CD14-positive monocyte (primary cell): ENCODE measurements around the gene ZDHHC9. TPM values are rescaled to one million over a fixed set of nuclear protein-coding genes. Genes with fewer than 3 reads are reported as not detected.
A peak's percentile ranks its signal among the peaks of the same experiment; 100 is the strongest.

Experiments used
- DNase-seq, 3 donors: peaks; one replicate each; pipeline ENCODE4 v3.0.0-alpha.2; 2011 to 2022
- H2AFZ ChIP-seq: 2 replicates; pipeline ENCODE4 v1.6.0; 2012; ENCODE audit warnings: mild to moderate bottlenecking, low read depth, low read length, inconsistent platforms; ENCODE audit not compliant: insufficient read depth, poor library complexity, severe bottlenecking
- H3K27ac ChIP-seq, 2 donors: 1 replicate in 1 of 2; 2 replicates in 1 of 2; pipeline ENCODE4 v1.5.1; 2012 to 2013; ENCODE audit warnings: low read length in 2 of 2, control low read depth in 1 of 2, inconsistent platforms in 1 of 2, low read depth in 1 of 2, mild to moderate bottlenecking in 1 of 2
- H3K27me3 ChIP-seq, 2 donors: one replicate each; pipeline versions ENCODE4 v1.6.0 to v1.6.1; 2011 to 2013; ENCODE audit warnings: low read length in 2 of 2; ENCODE audit not compliant: control insufficient read depth in 2 of 2, insufficient read depth in 2 of 2
- H3K36me3 ChIP-seq, 2 donors: replicated peaks in 1 of 2; 1 replicate in 1 of 2; 2 replicates in 1 of 2; pipeline versions ENCODE4 v1.5.1 to v1.6.1; 2012 to 2013; ENCODE audit warnings: low read length in 2 of 2, control low read depth in 1 of 2, inconsistent platforms in 1 of 2, mild to moderate bottlenecking in 1 of 2; ENCODE audit not compliant: insufficient read depth in 2 of 2, control insufficient read depth in 1 of 2
- H3K4me1 ChIP-seq, 2 donors: 1 replicate in 1 of 2; 2 replicates in 1 of 2; pipeline versions ENCODE4 v1.5.1 to v1.6.1; 2012 to 2013; ENCODE audit warnings: low read length in 2 of 2, control low read depth in 1 of 2, inconsistent platforms in 1 of 2, mild to moderate bottlenecking in 1 of 2, moderate library complexity in 1 of 2; ENCODE audit not compliant: insufficient read depth in 2 of 2, control insufficient read depth in 1 of 2
- H3K4me2 ChIP-seq: replicated peaks from 2 replicates; pipeline ENCODE3; 2012; ENCODE audit warnings: low read length, moderate library complexity, mild to moderate bottlenecking; ENCODE audit not compliant: poor library complexity, severe bottlenecking; ENCODE audit errors: extremely low read depth
- H3K4me3 ChIP-seq, 3 experiments: fragments of 200-600 bp in 1 of 3; sonication (generic) in 1 of 3; replicated peaks in 1 of 3; 1 replicate in 2 of 3; 2 replicates in 1 of 3; pipeline ENCODE4 v1.5.1; 2011 to 2013; ENCODE audit warnings: low read length in 3 of 3, mild to moderate bottlenecking in 3 of 3, control low read depth in 2 of 3, low read depth in 2 of 3, inconsistent platforms in 1 of 3, moderate library complexity in 1 of 3
- H3K79me2 ChIP-seq: 2 replicates; pipeline ENCODE4 v1.6.0; 2012; ENCODE audit warnings: mild to moderate bottlenecking, control low read depth, inconsistent platforms, low read length, moderate library complexity; ENCODE audit not compliant: insufficient read depth
- H3K9ac ChIP-seq: 2 replicates; pipeline ENCODE4 v1.6.0; 2017; ENCODE audit warnings: low read length, mild to moderate bottlenecking; ENCODE audit not compliant: insufficient read depth, poor library complexity, severe bottlenecking
- H3K9me3 ChIP-seq, 2 donors: replicated peaks in 1 of 2; 1 replicate in 1 of 2; 2 replicates in 1 of 2; pipeline versions ENCODE4 v1.5.1 to v1.6.1; 2012 to 2013; ENCODE audit warnings: low read length in 2 of 2, control low read depth in 1 of 2; ENCODE audit not compliant: control insufficient read depth in 1 of 2, insufficient read depth in 1 of 2
- H4K20me1 ChIP-seq: 2 replicates; pipeline ENCODE4 v1.6.0; 2012; ENCODE audit warnings: mild to moderate bottlenecking, low read length, control low read depth, moderate library complexity; ENCODE audit not compliant: insufficient read depth
- H3K27ac Mint-ChIP-seq, 7 donors: one replicate each; pipeline ENCODE4 v1.8.0; 2020; ENCODE audit warnings: mild to moderate bottlenecking in 7 of 7, mixed read lengths in 7 of 7, moderate library complexity in 6 of 7, inconsistent platforms in 2 of 7
- H3K27me3 Mint-ChIP-seq, 3 donors: one replicate each; pipeline ENCODE4 v1.8.0; 2021 to 2022; ENCODE audit warnings: low read depth in 3 of 3, mild to moderate bottlenecking in 3 of 3, mixed read lengths in 3 of 3, moderate library complexity in 3 of 3, inconsistent platforms in 1 of 3
- H3K36me3 Mint-ChIP-seq, 2 donors: one replicate each; pipeline ENCODE4 v1.8.0; 2020; ENCODE audit warnings: mixed read lengths in 2 of 2, inconsistent platforms in 1 of 2, mild to moderate bottlenecking in 1 of 2
- H3K4me1 Mint-ChIP-seq: one replicate; pipeline ENCODE4 v1.8.0; 2020; ENCODE audit warnings: mild to moderate bottlenecking, mixed read lengths
- H3K4me3 Mint-ChIP-seq, 2 donors: one replicate each; pipeline ENCODE4 v1.8.0; 2020; ENCODE audit warnings: mild to moderate bottlenecking in 2 of 2, mixed read lengths in 2 of 2, moderate library complexity in 1 of 2
- H3K9me3 Mint-ChIP-seq, 7 donors: one replicate each; pipeline ENCODE4 v1.8.0; 2020 to 2022; ENCODE audit warnings: mixed read lengths in 7 of 7, mild to moderate bottlenecking in 6 of 7, moderate library complexity in 6 of 7, inconsistent platforms in 2 of 7
- CTCF ChIP-seq: fragments of 200-600 bp; IDR thresholded peaks from one replicate; pipeline ENCODE4 v1.8.0; 2022; ENCODE audit warnings: antibody characterized with exemption, mild to moderate bottlenecking
- WGBS: methylation state at CpG from one replicate; pipeline ENCODE4 v1.1.5; 2013; ENCODE audit warnings: missing lambda C conversion rate; ENCODE audit not compliant: insufficient coverage; 5-methylcytosine and 5-hydroxymethylcytosine counted together
- intact Hi-C, 2 donors: fragments of 100-400 bp; cut with micrococcal nuclease; formaldehyde crosslinking; loops; one replicate each; pipeline versions ENCODE4 v1.15.0 to v1.15.1; 2023
- polyA plus RNA-seq, 3 donors: library from polyadenylated mRNA; depleted of rRNA in 1 of 3; unstranded in 2 of 3; stranded (reverse) in 1 of 3; fragments of 300-500 nt in 2 of 3; fragments of >200 nt in 1 of 3; fragmentation: Illumina TruSeq in 2 of 3; gene quantifications; 1 replicate in 2 of 3; 2 replicates in 1 of 3; pipeline ENCODE4 v1.2.3, GENCODE V29; 2012 to 2021

ZDHHC9 gene
- polyA plus RNA-seq, 3 donors: 1.5 to 2.8 (median 2.7) TPM

GRCh38 chrX:129763666-129764065 lies 80.0 kb downstream of the ZDHHC9 start:
- Mint-ChIP-seq H3K36me3 (no peaks in the 10 kb centered on the region), H3K27ac (no peak overlapping the region), H3K4me1 (peaks cover 40% of the 10 kb centered on the region), H3K27me3 (peaks cover 0 to 14% (median 0%) of the 10 kb centered on the region in 3 donors), H3K9me3 (peaks cover 0 to 4% (median 0%) of the 10 kb centered on the region in 7 donors), H3K4me3 (no peak overlapping the region)
- Histone ChIP-seq H3K9me3 (no peaks in the 10 kb centered on the region), H3K4me2 (no peak overlapping the region), H3K27ac (no peak overlapping the region), H3K79me2 (no peaks in the 10 kb centered on the region), H4K20me1 (no peaks in the 10 kb centered on the region), H3K9ac (no peak overlapping the region), H2AFZ (no peak overlapping the region), H3K4me3 (no peak overlapping the region), H3K27me3 (no peaks in the 10 kb centered on the region), H3K4me1 (peaks cover 34 to 38% of the 10 kb centered on the region in 2 donors), H3K36me3 (no peaks in the 10 kb centered on the region)
- no peak for TF ChIP-seq CTCF
- no peak for DNase-seq
- intact Hi-C loops: no loop called here

- peaks cover 44 to 47% of the 10 kb centered on the region in 2 donors for H3K4me1 ChIP-seq
- no peaks in the 10 kb centered on the region for H3K36me3 Mint-ChIP-seq
- no peak overlapping the region for H3K4me3 ChIP-seq
- H3K4me3 Mint-ChIP-seq: no peak overlapping the region
- no peak for DNase-seq
- H3K27ac ChIP-seq: no peak overlapping the region
- WGBS: 100% methylated on average over 1 of the region's 3 CpGs
- no peaks in the 10 kb centered on the region for H3K9me3 ChIP-seq
- no peaks in the 10 kb centered on the region for H3K36me3 ChIP-seq
- H3K4me2 ChIP-seq: no peak overlapping the region
- H2AFZ ChIP-seq: no peak overlapping the region
- H3K9ac ChIP-seq: no peak overlapping the region
- TF ChIP-seq CTCF: no peak
- H4K20me1 ChIP-seq: no peaks in the 10 kb centered on the region
- peaks cover 0 to 4% (median 0%) of the 10 kb centered on the region in 7 donors for H3K9me3 Mint-ChIP-seq
- H3K4me1 Mint-ChIP-seq: peaks cover 47% of the 10 kb centered on the region
- no peaks in the 10 kb centered on the region for H3K27me3 ChIP-seq
- H3K79me2 ChIP-seq: no peaks in the 10 kb centered on the region
- H3K27ac Mint-ChIP-seq: peak overlapping the region in 1 of 7 donors; percentile 60
- H3K27me3 Mint-ChIP-seq: peaks cover 0 to 12% (median 0%) of the 10 kb centered on the region in 3 donors
- intact Hi-C loops: no loop called here
These were observed 81.2 kb downstream of the ZDHHC9 start for GRCh38 chrX:129762448-129762847.
